ENCODE data around the gene TIMM29.

Gene TIMM29

GRCh38 chr19:10962863-10963262 is 34.3 kb downstream of the TIMM29 start:
- no peak for TF ChIP-seq TAF1 (IDR thresholded peaks at IDR 0.05; ENCODE audit: borderline replicate concordance, insufficient read depth, low read length)
- no peak for TF ChIP-seq FOXP2 (optimal IDR thresholded peaks at IDR 0.05; ENCODE audit: borderline replicate concordance, extremely low read depth, extremely low read length, insufficient read depth)
- no peak for TF ChIP-seq SIN3A (IDR thresholded peaks at IDR 0.05; ENCODE audit: borderline replicate concordance, insufficient read depth, low read length)
- TF ChIP-seq POLR2AphosphoS5 (IDR thresholded peaks at IDR 0.05; ENCODE audit: low read depth, low read length), result no peak
- TF ChIP-seq REST (IDR thresholded peaks at IDR 0.05; ENCODE audit: insufficient read depth in 1 of 2, low read depth in 2 of 2, low read length in 2 of 2), result no peak

- TF ChIP-seq REST (IDR thresholded peaks at IDR 0.05; ENCODE audit: insufficient read depth in 1 of 2, low read depth in 2 of 2, low read length in 2 of 2), result no peak
- TF ChIP-seq FOXP2 (optimal IDR thresholded peaks at IDR 0.05; ENCODE audit: borderline replicate concordance, extremely low read depth, extremely low read length, insufficient read depth), result no peak
- TF ChIP-seq TAF1 (IDR thresholded peaks at IDR 0.05; ENCODE audit: borderline replicate concordance, insufficient read depth, low read length), result no peak
- TF ChIP-seq SIN3A (IDR thresholded peaks at IDR 0.05; ENCODE audit: borderline replicate concordance, insufficient read depth, low read length), result no peak
- no peak for TF ChIP-seq POLR2AphosphoS5 (IDR thresholded peaks at IDR 0.05; ENCODE audit: low read depth, low read length)
These were observed 35.3 kb downstream of the TIMM29 start for GRCh38 chr19:10963865-10964264.

GRCh38 chr19:10964903-10965302 is 36.3 kb downstream of the TIMM29 start:
- TF ChIP-seq FOXP2 (optimal IDR thresholded peaks at IDR 0.05; ENCODE audit: borderline replicate concordance, extremely low read depth, extremely low read length, insufficient read depth), result no peak
- no peak for TF ChIP-seq REST (IDR thresholded peaks at IDR 0.05; ENCODE audit: insufficient read depth in 1 of 2, low read depth in 2 of 2, low read length in 2 of 2)
- TF ChIP-seq TAF1 (IDR thresholded peaks at IDR 0.05; ENCODE audit: borderline replicate concordance, insufficient read depth, low read length), result no peak

- no peak for TF ChIP-seq TAF1 (IDR thresholded peaks at IDR 0.05; ENCODE audit: borderline replicate concordance, insufficient read depth, low read length)
- TF ChIP-seq POLR2AphosphoS5 (IDR thresholded peaks at IDR 0.05; ENCODE audit: low read depth, low read length), result no peak
- no peak for TF ChIP-seq REST (IDR thresholded peaks at IDR 0.05; ENCODE audit: insufficient read depth in 1 of 2, low read depth in 2 of 2, low read length in 2 of 2)
- TF ChIP-seq SIN3A (IDR thresholded peaks at IDR 0.05; ENCODE audit: borderline replicate concordance, insufficient read depth, low read length), result no peak
- no peak for TF ChIP-seq FOXP2 (optimal IDR thresholded peaks at IDR 0.05; ENCODE audit: borderline replicate concordance, extremely low read depth, extremely low read length, insufficient read depth)
These were observed 36.8 kb downstream of the TIMM29 start for GRCh38 chr19:10965398-10965797.

GRCh38 chr19:10966809-10967208 is 38.2 kb downstream of the TIMM29 start:
- TF ChIP-seq TAF1 (IDR thresholded peaks at IDR 0.05; ENCODE audit: borderline replicate concordance, insufficient read depth, low read length), result no peak

Data from PFSK-1 (cell line).